Medulla oblongata (tissue), 1 donor: ENCODE measurements around the gene GPR45.

ENCODE experiments used
- DNase-seq: peaks from one replicate; pipeline ENCODE4 v3.0.0-alpha.2; 2015; ENCODE audit errors: extremely low spot score

Gene GPR45

GRCh38 chr2:105254531-105255210 is 13.1 kb downstream of the GPR45 start:
- DNase-seq, result no peak

DNA sequence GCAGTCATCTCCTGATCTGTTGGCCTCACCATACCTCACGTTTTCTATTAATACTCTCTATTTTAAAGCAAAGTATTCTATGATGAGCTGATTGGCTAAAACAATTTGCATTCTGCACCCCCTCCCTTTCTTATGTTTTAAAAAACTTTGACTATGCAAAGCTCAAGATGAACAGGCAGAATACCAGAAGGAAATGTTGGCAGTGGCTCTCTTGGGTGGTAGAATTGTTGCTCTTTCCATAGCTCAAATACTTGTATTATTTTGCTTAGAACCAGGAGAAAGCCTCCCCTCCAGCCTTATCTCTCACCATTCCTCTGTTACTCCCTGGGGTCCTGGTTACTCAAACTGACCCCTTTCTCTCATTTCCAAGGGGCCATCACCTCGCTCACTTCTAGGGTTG is 14.4 kb downstream of the GPR45 start:
- DNase-seq, result no peak

GRCh38 chr2:105256431-105257047 is 15.0 kb downstream of the GPR45 start:
- no peak for DNase-seq

- DNase-seq, result no peak
Observed at GRCh38 chr2:105257981-105258380, 16.4 kb downstream of the GPR45 start.

GRCh38 chr2:105258835-105259350 is 17.4 kb downstream of the GPR45 start:
- no peak for DNase-seq

DNA sequence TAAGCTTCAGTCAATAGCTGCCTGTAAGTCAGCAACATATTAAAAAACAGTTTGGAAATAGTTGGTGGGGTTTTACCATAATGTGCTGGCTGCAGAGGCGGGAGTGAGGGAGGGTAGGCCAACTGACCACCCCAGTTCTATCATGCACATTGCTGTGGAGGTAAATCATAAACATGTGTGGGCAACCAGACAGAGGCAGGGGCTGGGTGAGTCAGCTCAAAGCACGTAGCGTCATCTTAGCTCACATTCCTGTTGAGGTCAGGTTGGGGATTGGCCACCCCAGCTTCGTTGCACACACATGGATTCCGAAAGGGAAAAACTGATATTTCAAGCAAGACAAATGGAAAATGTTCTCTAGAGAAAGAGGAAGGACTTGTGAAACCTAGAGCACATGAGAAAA is 19.5 kb downstream of the GPR45 start:
- no peak for DNase-seq

GRCh38 chr2:105262651-105263091 is 21.1 kb downstream of the GPR45 start:
- DNase-seq, result no peak

DNA sequence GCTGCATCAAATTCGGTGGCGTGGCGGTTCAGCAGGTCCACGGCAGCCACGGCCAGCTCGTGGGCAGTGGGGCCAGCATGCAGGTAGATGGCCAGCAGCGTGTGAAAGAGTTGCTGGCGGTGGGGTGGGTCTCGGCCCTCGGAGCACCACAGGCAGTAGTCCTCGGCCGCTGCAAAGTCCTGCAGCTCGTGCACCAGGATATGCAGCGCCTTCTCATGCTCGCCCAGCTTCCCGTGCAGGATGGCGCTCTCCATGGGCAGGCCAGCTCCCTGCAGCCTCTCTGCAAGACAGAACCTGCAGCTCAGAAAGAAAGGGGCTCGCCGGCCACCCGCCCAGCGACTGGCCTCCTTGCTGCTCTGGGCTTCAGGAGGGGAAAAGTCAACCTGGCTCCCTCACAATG is 27.9 kb downstream of the GPR45 start:
- DNase-seq, result no peak

- no peak for DNase-seq
Observed at GRCh38 chr2:105271393-105272045, 30.0 kb downstream of the GPR45 start.

DNA sequence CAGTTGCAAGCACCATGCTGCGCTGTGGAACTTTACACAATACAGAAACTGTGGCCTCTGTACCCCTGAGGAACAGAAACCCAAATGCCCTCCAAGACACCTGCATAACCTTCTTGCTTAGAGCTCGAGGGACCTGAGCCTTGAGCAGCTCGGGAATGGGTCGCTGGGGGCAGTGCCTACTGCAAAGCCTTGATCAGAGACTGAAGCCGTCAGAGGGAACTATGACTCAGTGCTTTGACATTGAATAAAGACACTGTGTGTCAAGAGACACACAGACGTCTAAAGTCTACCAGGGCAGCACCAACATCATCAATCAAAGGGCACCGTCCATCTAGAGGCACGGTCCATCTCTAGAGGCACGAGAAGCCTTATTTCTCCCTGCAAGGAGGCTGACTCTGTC is 30.6 kb downstream of the GPR45 start:
- peak; percentile 12 for DNase-seq

DNA sequence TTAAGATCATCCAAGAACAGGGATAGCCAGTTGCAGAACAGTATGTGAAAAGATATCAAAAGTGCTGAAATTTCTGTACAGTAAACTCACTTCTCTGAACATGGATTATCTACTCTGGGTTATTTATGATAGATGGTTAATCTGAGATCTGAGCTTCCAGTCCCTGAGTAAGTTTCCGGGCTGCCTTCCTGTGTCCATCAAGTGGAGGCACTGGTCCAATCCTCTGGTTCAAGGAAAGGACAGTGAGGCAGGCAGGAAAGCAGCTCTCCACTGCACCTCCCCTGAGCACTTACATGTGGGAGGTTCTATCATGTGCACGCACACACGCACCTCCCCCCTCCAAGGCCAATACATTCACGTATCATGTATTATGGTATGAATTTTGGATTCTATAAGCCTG is 32.5 kb downstream of the GPR45 start:
- no peak for DNase-seq

DNA sequence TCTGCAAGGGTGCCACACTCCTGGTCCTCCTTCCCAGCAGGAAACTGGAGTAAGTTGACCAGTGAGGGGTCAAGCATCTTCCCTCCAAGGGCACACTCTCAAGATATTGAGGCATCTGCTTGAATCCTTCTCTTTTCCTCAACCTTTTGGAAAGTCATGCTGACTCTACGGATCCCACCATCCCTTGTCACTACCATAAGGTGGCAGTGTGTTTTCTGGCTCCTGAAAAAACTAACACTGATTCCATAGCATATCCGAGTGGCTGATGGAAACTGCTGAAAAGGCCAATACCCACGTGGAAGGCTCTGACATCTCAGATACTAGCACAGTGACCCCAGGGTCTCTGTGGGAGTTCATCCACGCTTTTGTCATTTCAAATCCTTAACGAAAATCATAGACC is 37.1 kb downstream of the GPR45 start:
- DNase-seq, result no peak

DNA sequence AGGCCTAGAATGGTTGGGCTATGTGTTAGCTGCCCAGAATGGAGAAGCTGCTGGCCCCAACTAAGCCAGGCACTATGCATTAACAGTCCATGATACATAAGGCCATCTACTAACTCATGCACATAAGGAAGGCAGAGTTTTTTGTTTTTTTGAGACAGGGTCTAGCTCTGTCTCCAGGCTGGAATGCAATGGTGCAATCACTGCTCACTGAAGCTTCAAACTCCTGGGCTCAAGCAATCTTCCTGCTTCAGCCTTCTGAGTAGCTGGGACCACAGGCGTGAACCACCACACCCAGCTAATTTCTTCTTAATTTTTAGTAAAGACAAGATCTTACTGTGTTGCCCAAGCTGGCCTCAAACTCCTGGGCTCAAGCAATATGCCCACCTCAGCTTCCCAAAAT is 37.6 kb downstream of the GPR45 start:
- no peak for DNase-seq

DNA sequence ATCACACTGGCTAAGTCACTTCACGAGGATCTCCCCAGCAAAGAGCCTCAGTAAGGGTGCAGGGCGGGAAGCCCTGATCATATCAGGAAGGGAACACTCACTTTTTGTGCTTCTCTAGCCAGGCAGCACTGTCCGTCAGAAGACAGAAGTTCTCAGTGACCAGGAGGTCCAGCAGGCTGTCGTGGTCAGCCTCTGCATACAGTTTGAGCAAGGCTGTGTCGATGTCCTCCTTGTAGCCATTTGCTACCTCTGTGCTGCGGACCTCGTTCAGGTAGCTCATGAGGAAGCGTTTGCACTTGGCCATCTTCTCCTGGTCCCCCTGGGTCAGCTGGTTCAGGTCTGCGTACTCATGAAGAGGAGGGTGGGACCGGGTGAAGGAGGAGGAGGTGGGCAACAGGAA is 38.7 kb downstream of the GPR45 start:
- no peak for DNase-seq

DNA sequence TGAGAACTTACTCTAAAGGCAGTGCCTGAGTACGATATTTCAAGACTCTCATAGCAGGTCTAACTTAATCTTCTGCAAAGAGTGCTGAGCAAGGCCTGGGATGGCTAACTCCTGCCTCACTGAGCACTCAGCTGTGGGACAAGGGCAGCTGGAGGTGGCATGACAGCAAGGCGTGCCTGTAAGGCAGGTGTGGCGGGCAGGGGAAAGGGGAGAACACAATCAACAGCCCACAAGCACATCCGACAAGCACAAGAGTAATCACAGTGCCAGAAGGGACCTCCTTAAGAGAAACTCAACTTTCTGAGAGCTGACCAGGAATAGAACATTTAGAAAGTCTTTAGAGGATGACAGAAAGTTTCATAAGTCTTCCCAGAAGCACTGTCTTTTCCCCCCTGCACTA is 42.0 kb downstream of the GPR45 start:
- DNase-seq, result no peak

DNA sequence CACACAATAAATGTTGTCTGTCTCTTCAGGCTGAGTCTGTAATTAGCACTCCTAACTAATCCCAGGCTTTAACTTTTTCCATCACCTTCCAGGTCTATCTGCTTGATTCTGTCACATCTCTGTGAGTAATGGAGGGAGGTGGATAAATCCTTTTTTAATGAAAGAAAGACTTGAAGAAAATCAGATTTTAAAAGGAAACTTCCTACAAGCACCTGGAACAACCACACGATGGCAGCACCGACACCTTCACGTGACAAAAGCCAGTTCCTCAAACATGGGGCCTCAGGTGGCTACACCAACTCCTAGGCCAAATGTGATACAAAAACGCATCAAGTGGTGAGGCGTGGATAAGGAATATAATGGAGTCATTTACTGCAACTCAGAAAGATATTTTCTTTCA is 46.1 kb downstream of the GPR45 start:
- DNase-seq, result peak; percentile 10

DNA sequence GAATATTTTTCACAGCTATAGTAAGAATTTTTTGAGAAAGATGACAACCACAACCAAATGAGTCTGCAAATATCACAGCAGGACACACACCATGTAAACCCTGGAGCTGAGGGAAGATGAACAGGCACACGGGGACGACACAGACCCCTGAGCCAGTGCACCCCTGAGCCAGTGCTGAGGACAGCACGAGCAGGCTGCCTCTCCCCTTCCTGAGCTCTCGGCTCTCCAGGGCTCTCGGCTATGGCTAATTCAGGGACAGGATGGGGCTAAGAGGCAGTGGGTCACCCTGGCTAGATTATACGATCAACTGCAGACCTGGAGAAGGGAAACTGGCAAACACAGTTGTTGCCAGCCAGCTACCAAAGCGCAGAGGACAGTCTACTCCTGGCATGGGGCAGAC is 46.6 kb downstream of the GPR45 start:
- DNase-seq, result no peak

- DNase-seq, result no peak
Observed at GRCh38 chr2:105290981-105291660, 49.6 kb downstream of the GPR45 start.

- DNase-seq, result no peak
Observed at GRCh38 chr2:105291981-105292380, 50.4 kb downstream of the GPR45 start.
